Measurements from ENCODE around the gene PRND. TPM values are rescaled to one million over a fixed set of nuclear protein-coding genes. Genes with fewer than 3 reads are reported as not detected.
A peak's percentile ranks its signal among the peaks of the same experiment; 100 is the strongest.

PRND gene
- total and polyA plus RNA-seq, 2 of the 13 experiments (the other 11 are each of a cell fraction or from before 2014, with no cell fraction given), result not detected

GRCh38 chr20:4685923-4686221 lies 35.8 kb upstream of the PRND start (continued):
- TF ChIP-seq, protein P1, sequence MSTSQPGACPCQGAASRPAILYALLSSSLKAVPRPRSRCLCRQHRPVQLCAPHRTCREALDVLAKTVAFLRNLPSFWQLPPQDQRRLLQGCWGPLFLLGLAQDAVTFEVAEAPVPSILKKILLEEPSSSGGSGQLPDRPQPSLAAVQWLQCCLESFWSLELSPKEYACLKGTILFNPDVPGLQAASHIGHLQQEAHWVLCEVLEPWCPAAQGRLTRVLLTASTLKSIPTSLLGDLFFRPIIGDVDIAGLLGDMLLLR (CRISPR knock-in tag; IDR thresholded peaks at IDR 0.05), result peak; percentile 43; the same call in 1 of the 2 replicates
- TF ChIP-seq ZBTB8A (CRISPR knock-in tag; IDR thresholded peaks at IDR 0.05; ENCODE audit: borderline replicate concordance, low read depth) (no peak), KLF15 (CRISPR knock-in tag; IDR thresholded peaks at IDR 0.05; ENCODE audit: borderline replicate concordance) (no peak), RAD51 (IDR thresholded peaks at IDR 0.05; ENCODE audit: borderline replicate concordance) (no peak), POGZ (CRISPR knock-in tag; IDR thresholded peaks at IDR 0.05) (peak; percentile 40; the same call in 1 of the 2 replicates), SIX1 (CRISPR knock-in tag; IDR thresholded peaks at IDR 0.05; ENCODE audit: borderline replicate concordance) (peak; percentile 28; the same call in 1 of the 2 replicates), ZNF136 (CRISPR knock-in tag; IDR thresholded peaks at IDR 0.05; ENCODE audit: low read depth) (0 out of 2 replicates have a peak, but pooled peaks have one; percentile 65), HNF4G (IDR thresholded peaks at IDR 0.05; ENCODE audit: borderline replicate concordance, low read depth, low read length) (no peak), HNF4G (CRISPR knock-in tag; IDR thresholded peaks at IDR 0.05; ENCODE audit: borderline replicate concordance, low read depth) (no peak), FOXC1 (CRISPR knock-in tag; IDR thresholded peaks at IDR 0.05; ENCODE audit: borderline replicate concordance) (no peak), PRDM10 (CRISPR knock-in tag; IDR thresholded peaks at IDR 0.05; ENCODE audit: low read depth) (0 out of 2 replicates have a peak, but pooled peaks have one; percentile 16), SCMH1 (CRISPR knock-in tag; IDR thresholded peaks at IDR 0.05; ENCODE audit: borderline replicate concordance) (no peak), ZNF24 (IDR thresholded peaks at IDR 0.05) (0 out of 2 replicates have a peak, but pooled peaks have one; percentile 44), EZH2 (conservative IDR thresholded peaks at IDR 0.05; ENCODE audit: low read depth, low read length) (no peak), RELA (CRISPR knock-in tag; IDR thresholded peaks at IDR 0.05) (0 out of 2 replicates have a peak, but pooled peaks have one; percentile 20), NFE2 (CRISPR knock-in tag; IDR thresholded peaks at IDR 0.05) (no peak), YY1 (IDR thresholded peaks at IDR 0.05; ENCODE audit: insufficient read depth, insufficient replicate concordance, low read depth, low read length) (no peak), ZNF609 (CRISPR knock-in tag; IDR thresholded peaks at IDR 0.05; ENCODE audit: borderline replicate concordance) (peak; percentile 28; the same call in 1 of the 2 replicates)
- TF ChIP-seq, protein P2, sequence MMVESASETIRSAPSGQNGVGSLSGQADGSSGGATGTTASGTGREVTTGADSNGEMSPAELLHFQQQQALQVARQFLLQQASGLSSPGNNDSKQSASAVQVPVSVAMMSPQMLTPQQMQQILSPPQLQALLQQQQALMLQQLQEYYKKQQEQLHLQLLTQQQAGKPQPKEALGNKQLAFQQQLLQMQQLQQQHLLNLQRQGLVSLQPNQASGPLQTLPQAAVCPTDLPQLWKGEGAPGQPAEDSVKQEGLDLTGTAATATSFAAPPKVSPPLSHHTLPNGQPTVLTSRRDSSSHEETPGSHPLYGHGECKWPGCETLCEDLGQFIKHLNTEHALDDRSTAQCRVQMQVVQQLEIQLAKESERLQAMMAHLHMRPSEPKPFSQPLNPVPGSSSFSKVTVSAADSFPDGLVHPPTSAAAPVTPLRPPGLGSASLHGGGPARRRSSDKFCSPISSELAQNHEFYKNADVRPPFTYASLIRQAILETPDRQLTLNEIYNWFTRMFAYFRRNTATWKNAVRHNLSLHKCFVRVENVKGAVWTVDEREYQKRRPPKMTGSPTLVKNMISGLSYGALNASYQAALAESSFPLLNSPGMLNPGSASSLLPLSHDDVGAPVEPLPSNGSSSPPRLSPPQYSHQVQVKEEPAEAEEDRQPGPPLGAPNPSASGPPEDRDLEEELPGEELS (CRISPR knock-in tag; IDR thresholded peaks at IDR 0.05), result no peak

Measured in HepG2 (cell line).